ENCODE results near the gene OSBPL6. TPM values are rescaled to one million over a fixed set of nuclear protein-coding genes. Genes with fewer than 3 reads are reported as not detected.

The OSBPL6 gene
- total RNA-seq, 4 donors from 2014 or later, result 19.1 to 31.4 (median 21.6) TPM

DNA sequence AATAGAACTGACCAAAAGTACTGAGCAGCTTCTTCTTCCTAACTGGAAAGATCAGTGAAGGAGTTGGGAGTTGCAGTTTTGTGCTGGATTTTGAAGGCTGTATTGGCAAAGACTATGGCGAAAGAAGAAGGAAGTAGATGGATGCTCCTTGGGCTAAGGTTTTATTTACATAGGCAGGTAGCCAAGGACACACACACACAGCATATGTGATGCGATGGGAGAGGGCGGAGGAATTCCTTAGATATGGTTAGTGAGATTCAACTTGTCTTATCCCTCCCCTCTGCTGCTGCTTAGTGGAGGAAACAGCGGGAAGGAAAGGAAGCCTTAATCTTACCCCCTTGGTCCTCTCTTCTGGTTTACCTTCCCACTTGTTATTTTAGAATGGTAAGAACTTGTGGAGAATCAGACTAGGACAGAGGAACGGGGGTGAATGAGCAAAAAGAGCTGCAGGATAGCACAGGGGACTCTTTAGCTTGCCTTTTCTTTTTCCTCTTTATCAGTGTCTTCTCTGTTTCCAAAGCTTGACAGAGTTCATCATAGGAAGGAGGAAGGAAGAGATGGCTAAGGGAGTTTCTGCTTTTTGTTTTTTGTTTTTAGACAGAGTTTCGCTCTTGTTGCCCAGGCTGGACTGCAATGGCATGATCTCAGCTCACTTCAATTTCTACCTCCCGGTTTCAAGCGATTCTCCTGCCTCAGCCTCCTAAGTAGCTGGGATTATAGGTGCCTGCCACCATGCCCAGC is 87.9 kb downstream of the OSBPL6 start:
- intact Hi-C loops (cut with DNase I; ENCODE audit: low total_unique reads), result no loop called here
- DNase-seq (ENCODE audit: low spot score in 2 of 2), result no peak
- WGBS, 2 donors, result 54 to 60% methylated on average over 8 of the region's 8 CpGs
- no peak for TF ChIP-seq POLR2A (IDR thresholded peaks at IDR 0.05)
- TF ChIP-seq, protein P1, sequence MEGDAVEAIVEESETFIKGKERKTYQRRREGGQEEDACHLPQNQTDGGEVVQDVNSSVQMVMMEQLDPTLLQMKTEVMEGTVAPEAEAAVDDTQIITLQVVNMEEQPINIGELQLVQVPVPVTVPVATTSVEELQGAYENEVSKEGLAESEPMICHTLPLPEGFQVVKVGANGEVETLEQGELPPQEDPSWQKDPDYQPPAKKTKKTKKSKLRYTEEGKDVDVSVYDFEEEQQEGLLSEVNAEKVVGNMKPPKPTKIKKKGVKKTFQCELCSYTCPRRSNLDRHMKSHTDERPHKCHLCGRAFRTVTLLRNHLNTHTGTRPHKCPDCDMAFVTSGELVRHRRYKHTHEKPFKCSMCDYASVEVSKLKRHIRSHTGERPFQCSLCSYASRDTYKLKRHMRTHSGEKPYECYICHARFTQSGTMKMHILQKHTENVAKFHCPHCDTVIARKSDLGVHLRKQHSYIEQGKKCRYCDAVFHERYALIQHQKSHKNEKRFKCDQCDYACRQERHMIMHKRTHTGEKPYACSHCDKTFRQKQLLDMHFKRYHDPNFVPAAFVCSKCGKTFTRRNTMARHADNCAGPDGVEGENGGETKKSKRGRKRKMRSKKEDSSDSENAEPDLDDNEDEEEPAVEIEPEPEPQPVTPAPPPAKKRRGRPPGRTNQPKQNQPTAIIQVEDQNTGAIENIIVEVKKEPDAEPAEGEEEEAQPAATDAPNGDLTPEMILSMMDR (IDR thresholded peaks at IDR 0.05), result no peak
- H3K4me3 ChIP-seq (ENCODE audit: low read depth, poor library complexity, severe bottlenecking), result no peak overlapping the region

DNA sequence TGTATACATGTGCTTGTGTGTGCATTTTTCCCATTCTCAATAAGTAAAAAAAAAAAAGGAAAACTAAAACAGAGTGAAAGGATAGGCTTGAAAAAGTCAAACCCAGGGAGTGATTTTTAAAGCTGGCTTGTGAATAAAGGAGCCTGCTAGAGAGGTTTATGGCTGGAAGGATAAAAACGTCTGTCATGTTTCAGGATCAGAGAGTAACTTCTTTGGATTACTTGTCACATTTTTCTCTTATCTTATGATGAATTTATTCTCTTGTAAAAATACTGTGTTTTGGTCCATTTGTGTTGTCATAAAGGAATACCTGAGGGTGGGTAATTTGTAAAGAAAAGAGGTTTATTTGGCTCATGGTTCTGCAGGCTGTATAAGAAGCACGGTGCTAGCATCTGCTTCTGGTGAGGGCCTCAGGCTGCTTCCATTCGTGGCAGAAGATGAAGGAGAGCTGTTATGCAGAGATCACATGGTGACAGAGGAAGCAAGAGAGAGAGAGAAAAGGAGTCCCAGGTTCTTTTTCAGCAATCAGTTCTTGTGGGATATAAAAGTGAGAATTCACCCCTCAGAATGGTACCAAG is 89.1 kb downstream of the OSBPL6 start:
- WGBS, 2 donors, result 76 to 82% methylated on average over 3 of the region's 3 CpGs
- no peak for TF ChIP-seq POLR2A (IDR thresholded peaks at IDR 0.05)
- TF ChIP-seq, protein P1 (IDR thresholded peaks at IDR 0.05), result no peak
- no peak overlapping the region for H3K4me3 ChIP-seq (ENCODE audit: low read depth, poor library complexity, severe bottlenecking)
- intact Hi-C loops (cut with DNase I; ENCODE audit: low total_unique reads), result no loop called here
- no peak for DNase-seq (ENCODE audit: low spot score in 2 of 2)

DNA sequence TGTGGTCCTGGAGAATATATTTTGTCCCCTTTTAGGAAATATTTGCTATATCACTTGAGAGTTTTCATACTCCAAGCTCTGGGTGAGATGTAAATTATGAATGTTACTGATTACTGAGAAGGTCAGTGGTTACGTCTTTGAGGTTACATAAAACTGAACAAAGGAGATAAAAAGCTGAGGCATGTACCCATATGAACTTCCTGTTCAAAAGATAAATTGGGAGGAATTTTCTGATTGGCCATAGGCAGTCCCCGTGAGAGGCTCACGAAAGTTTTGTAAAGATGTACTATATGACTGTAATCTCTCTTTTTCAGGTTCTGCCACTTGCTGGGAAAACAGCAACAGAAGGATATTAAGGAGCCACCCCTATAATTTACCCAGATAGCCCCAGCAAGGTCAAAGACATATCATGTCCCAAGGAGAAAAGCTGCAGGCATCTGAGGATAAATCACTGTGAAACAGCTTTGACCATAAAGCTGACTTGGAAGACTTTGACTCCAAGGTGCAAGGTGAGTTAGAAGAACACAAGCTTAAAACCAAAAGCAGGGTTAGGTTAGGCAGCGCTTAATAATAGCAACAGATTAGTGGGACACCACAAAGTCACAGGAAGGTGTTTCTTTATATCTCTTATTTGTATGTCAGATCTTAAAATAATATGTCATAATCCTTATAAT is 90.4 kb downstream of the OSBPL6 start:
- intact Hi-C loops (cut with DNase I; ENCODE audit: low total_unique reads), result no loop called here
- no peak for DNase-seq (ENCODE audit: low spot score in 2 of 2)
- TF ChIP-seq POLR2A (IDR thresholded peaks at IDR 0.05), result no peak
- TF ChIP-seq, protein P1 (IDR thresholded peaks at IDR 0.05), result no peak
- WGBS, 2 donors, result 89 to 91% methylated on average over 4 of the region's 4 CpGs
- no peak overlapping the region for H3K4me3 ChIP-seq (ENCODE audit: low read depth, poor library complexity, severe bottlenecking)

DNA sequence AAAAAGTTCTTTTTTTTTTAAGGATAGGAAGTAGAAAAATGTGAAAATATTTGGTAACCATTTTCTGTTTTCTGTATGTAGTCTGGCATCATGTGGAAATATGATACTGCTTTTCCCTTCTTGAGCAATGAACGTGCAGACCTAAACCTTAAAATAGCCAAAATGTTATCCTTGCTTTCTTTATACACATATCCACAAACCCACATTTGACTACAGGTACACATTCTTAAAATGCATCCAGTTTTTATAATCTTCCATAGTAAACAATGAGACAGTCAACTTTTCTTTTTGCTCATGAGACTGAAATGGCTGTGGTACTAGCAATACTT is 90.9 kb downstream of the OSBPL6 start:
- TF ChIP-seq, protein P1 (IDR thresholded peaks at IDR 0.05), result no peak
- TF ChIP-seq POLR2A (IDR thresholded peaks at IDR 0.05), result no peak
- no peak overlapping the region for H3K4me3 ChIP-seq (ENCODE audit: low read depth, poor library complexity, severe bottlenecking)
- no peak for DNase-seq (ENCODE audit: low spot score in 2 of 2)
- 84 to 87% methylated on average over 1 of the region's 1 CpG for WGBS, 2 donors
- intact Hi-C loops (cut with DNase I; ENCODE audit: low total_unique reads), result no loop called here

DNA sequence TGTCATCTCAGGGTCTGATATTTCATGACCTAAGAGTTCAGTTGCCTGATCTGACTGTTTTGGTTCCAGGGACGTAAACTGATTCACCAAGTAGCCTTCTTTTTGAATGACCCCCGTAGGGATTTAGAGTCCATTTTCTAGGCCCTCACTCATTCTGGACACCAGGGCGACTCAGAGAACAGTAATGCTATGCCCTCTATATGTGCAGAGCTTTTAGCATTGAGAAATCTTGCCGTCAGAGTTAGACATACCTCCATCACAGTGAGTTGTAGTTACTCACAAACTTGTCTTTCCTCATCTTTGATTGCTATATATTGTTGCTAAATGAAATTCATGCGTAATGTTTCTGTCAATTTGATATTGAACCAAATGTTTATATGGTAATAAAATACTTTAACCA is 92.3 kb downstream of the OSBPL6 start:
- DNase-seq (ENCODE audit: low spot score in 2 of 2), result no peak
- H3K4me3 ChIP-seq (ENCODE audit: low read depth, poor library complexity, severe bottlenecking), result no peak overlapping the region
- TF ChIP-seq, protein P1 (IDR thresholded peaks at IDR 0.05), result no peak
- TF ChIP-seq POLR2A (IDR thresholded peaks at IDR 0.05), result no peak
- WGBS, 2 donors, result 77 to 79% methylated on average over 5 of the region's 5 CpGs
- intact Hi-C loops (cut with DNase I; ENCODE audit: low total_unique reads), result no loop called here

Data from lower leg skin (tissue), 4 donors.